HS-27A (cell line): ENCODE data around the gene GOLGA6C.
"Not testable (repeated sequence)": the region's sequence is repeated elsewhere in the genome, so short reads cannot be mapped to it uniquely, and the experiment has no call there.

ENCODE experiments used
- DNase-seq: peaks from one replicate; pipeline ENCODE4 v3.0.0-alpha.2; 2012; ENCODE audit warnings: low read depth, missing footprints

The GOLGA6C gene

DNA sequence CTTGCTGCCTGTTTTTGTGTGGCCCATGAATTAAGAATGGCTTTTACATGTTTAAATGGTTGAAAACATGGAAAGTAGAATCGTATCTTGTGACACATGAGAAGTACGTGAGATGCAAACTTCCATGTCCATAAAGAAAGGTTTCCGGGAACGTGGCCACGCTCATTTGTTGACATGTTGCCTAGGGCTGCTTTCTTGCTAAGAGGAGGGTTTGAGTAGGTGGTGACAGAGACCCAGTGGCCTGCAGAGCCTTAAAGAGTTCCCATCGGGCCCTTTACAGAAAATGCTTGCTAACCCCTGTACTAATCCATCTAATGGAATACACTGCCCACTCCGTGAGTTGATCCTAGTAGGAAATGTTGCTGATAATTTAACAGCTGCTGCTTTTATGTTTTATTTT lies 31.0 kb upstream of the GOLGA6C start:
- DNase-seq, result not testable (repeated sequence)

DNA sequence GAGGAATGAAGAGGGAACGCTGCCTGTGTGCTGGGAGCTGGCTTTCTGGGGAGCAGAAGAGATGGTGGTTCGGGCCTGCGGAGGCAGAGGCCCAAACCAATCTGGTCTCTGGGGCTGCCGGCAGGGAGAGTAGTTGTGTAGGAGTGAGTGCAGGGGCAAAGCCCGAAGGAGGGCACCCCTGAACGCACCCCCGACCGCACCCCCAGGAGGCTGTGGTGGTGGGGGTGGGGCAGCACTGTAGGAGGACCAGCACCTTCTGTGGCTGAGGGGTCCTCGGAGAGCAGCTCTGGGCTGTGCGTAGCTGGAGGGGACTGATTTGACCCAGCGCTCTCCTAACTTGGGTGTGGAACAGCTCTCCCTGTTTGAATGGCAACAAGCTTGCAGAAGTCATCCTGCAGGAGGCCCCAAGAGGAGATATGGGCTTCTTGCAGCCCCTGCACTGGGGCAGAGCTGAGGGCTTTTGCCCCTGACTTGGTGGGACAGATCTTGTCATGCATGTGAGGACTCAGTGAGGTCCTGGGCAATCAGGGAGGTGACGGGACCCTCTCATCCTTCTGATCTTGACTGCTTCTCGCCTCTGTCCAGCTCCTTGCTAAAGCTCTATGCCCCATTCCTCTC lies 30.4 kb upstream of the GOLGA6C start:
- no peak for DNase-seq

DNA sequence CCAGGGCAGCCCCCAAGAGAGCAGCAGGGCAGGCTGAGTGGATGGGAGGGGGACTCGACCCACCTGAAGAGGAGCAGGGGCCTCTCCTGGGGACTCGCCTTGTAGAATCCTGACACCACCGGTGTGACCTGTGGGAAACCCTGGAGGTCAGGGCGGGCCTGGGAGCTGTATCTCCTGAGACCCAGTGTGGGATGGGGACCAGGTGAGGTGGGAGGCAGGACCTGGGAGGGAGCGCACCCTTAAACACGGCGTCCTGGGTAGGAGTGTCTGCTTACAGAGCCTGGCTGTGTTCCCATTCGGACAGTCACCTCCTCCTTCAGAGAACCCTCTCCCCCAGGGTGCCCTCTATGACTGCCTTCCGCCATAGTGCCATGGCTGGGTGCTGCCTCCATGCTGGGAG lies 29.3 kb upstream of the GOLGA6C start:
- DNase-seq, result no peak

DNA sequence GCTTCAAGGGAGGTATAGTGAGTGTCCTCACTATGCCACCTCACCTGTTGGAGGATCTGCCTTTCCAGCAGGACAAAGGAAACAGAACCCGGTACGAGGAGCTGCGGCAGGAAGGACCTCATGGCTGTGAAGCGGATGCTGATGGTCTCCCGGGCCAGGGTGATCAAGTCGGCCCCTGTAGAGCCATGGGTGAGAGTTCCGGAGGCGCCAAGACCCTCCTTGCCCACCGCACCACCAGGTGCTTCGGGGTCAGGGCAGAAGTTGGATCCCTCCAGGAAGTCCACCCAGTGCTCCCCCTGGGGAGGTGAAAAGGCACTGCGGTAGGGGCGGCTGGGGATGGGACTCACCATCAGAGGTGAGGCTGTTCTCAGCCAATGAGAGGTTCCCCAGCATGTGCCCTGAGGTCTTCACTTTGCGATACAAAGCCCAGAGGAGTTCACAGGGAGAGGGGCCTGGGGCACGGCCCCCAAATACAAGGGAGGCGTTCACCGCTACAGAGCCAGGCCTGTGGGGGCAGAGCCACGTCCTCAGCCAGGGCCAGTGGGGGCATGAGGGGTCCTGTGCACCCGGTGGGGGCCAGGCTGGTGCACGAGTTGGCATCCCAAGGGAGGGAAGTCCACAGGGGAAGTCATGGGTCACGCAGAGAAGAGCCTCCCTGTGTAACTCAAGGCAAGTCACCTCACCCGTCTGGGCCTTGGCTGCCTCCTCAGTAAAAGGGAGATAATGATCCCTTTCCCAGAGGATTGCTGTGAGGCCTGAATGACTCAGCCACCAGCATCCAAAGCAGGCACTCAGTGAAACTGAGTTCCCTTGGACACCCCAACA lies 28.7 kb upstream of the GOLGA6C start:
- no peak for DNase-seq

DNA sequence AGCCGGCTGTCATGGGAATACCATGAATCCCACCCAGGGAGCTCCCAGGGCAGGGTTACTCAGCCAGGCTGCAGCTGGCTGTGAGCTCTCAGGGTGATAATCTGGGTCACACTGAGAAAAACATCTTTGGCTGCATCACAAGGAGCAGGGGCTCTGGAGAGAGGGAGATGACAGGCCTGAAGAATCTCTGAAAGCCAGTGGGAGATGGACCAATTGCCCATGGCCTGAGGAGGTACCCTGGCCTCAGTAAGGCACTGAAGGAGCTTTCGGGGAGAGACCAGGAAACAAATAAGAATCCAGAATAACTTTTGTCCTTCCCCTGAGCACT lies 28.2 kb upstream of the GOLGA6C start:
- no peak for DNase-seq

DNA sequence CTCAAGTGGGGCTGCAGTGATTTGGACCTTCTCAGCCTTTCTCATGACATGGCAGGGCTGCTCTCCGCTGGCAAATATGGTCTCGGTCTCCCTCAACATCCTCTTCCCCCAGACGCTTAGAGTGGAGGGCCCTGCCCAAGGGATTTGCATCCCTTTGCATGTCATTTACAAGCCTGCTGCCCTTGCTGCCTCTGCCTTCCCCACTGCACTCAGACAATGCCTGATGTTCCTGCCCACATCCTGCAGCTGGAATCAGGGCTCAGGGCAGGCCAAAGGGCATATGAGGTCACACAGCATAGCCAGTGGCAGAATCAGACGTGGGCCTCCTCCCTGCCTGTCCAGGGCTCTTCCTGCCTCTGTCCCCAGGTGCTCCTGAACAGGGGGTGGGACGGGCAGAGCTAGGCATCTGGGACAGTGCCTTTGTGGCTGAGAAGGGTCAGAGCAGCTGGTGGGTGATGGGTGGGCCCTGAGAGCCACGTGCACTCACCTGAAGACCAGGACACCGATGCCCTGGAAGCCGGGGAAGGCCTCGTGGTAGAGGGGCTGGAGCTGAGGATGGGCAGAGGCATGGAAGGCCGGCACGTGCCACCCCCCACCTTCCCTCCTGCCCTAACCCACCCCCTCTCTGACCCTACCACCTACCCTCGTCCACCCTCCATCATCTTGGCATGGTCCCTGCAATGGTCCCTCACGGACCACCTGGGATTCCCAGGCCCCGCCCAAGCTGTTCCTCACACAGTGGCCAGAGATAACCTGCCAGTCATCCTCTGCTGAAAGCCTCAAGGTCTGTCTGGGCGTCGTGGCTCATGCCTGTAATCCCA lies 27.4 kb upstream of the GOLGA6C start:
- no peak for DNase-seq

DNA sequence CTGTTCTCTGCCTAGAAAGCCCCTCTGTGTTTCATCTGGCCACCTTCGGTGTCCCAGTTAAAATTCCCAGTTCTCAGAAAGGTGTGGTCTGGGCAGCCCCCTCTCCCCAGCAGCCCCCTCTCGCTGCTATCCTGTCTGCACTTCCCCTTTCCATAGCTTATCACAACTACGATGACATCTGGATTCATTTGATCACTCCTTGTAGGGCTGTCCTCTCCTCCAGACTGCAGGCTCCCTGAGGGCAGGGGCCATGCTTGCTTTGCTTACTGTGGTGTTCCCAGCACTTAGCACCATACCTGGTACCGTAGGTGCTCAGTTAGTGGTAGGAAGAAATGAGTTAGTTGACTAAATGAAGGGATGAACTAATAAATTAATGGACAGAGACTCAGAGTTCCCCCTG lies 26.3 kb upstream of the GOLGA6C start:
- DNase-seq, result no peak

DNA sequence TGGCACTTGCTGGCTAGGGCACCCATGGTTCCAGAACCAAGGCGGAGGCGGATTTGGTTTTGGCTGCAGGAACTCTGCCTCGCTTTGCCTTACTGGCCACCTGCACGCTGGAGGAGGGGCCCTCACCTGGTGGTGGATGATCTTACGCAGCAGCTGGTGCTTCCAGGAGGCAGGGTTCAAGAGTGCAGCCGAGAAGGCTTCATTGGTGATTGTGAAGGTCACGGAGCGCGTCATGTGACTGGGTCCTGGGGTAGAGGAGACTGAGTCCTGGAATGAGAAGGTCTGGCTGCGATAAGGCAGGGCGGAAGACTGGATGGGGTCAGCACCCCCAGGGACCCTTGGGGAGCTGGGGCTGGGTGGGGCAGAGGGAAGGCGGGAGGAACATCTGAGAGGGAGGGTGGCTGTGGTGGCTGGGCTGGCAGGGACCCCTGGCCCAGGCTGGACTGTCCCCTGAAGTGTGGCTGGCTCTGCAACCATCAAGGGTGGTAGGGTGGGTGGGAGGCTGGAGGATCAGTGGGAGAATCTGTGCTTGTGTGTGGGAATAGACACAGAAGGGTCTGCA lies 25.8 kb upstream of the GOLGA6C start:
- no peak for DNase-seq

DNA sequence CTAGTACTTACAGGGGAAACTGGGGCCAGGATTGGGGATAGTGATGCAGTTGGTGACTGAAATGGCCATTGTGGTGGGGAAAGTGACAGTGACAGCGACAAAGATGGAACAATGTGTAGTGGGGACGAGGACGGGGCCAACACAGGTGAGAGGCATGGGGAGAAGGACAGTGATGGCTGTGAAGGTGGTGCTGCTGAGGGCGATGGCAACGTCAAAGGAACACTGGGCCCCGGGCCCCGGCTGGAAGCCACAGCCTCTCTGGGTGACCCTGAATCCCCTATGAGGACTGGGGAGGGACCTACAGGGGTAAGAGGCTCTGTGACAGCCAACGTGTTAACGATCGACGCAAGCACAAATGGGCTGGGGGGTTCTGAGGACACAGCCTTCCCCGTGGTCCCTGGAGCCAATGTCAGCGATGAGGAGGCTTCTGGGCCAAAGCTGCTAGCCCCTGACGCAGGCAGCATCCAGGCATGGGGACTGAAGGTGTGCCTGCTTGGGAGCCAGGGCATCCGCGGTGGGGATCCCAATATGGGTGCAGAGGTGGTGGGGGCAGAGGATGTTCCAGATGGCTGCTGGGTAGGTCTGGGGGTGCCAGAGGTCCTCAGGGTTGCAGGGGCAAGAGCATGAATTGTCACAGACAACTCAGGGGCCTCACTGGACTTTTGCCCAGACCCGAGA lies 25.2 kb upstream of the GOLGA6C start:
- DNase-seq, result no peak

DNA sequence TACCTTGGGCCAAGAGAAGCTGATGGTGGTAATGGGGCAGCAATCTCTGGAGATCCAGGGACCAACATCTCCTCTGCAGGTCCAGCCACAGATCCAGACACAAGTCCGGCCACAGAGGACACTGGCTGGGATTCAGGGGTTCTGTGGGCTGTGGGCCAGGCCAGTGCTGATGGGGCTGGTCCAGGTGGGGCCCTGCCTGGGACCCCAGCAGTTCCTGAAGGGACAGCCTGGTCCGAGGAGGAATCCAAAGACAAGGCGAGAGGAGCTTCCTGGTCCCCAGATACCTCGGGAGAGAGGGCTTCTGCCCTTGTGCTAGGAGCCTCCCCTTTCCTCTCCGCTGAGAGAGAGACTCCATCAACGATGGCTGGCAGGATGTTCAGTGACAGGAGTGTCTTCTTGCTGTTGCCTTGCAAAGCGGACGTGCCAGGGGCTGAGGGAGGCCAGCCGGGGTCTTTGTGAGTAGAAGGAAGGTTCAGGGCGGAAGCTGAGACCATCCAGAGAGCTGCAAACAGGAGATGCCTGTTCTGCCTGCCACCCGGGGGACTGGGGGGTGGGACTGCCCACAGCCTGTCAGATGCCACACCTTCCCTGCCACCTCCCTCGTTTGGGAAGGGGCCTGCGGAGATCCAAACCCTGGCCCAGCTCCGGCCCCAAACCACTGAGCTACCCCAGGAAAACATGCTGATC lies 24.5 kb upstream of the GOLGA6C start:
- no peak for DNase-seq

DNA sequence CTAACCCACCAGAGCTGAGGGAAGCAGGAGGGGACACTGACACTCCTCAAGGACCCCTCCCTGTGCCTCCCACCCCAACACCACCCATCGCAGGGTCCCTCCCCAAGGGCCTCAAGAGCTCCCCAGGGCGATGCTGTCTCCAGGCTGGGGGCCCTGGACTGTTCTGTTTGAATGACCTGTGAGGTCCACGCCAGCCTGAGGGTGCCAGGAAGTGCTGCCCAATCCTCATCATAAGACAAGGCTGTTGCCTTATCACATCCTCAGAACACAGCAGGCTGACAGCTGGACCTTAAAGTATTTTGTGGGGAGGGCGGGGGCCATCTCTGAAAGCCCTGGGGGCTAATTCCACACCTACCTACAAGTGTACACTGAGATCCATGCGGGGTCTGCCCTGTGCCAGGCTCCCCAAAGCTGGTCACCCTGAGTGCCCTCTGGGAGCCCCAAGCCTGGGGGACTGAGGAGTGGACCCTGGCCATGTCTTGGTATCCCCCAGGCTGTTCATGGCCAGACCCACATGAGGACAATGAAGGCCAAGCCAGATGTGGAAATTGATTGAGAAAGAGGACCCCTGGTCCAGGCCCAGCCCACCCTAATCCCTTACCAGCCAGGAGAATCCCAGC lies 23.8 kb upstream of the GOLGA6C start:
- DNase-seq, result no peak

DNA sequence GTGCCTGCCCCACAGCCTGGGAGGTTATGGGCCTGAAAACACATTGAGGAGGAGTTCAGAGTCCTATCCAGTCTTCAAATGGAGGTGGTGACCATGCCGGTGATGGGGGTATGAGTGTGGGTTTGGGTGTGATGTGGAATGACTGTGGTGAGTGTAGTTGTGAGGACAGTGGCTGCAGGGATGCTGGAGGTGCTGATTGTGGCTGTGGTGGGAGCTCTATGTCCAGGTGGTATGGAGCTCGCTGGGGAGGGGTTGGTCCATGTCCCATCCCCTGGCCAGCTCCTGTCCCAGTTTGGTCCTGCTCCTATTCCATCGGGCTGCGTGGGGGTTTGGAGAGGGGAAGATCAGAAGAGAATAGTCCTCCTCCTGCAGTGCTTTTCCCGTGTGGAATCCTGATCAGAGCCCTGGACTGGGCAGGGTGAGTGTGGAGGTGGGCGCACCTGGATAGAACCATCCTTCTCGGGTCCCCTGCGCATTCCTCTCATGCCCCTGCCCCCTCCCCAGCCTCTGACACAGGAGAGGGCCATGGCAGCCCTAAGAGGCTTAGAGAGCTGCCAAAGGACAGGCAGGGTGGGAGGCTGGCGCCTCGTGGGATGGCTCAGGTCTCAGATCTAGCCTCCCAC lies 23.0 kb upstream of the GOLGA6C start:
- no peak for DNase-seq

DNA sequence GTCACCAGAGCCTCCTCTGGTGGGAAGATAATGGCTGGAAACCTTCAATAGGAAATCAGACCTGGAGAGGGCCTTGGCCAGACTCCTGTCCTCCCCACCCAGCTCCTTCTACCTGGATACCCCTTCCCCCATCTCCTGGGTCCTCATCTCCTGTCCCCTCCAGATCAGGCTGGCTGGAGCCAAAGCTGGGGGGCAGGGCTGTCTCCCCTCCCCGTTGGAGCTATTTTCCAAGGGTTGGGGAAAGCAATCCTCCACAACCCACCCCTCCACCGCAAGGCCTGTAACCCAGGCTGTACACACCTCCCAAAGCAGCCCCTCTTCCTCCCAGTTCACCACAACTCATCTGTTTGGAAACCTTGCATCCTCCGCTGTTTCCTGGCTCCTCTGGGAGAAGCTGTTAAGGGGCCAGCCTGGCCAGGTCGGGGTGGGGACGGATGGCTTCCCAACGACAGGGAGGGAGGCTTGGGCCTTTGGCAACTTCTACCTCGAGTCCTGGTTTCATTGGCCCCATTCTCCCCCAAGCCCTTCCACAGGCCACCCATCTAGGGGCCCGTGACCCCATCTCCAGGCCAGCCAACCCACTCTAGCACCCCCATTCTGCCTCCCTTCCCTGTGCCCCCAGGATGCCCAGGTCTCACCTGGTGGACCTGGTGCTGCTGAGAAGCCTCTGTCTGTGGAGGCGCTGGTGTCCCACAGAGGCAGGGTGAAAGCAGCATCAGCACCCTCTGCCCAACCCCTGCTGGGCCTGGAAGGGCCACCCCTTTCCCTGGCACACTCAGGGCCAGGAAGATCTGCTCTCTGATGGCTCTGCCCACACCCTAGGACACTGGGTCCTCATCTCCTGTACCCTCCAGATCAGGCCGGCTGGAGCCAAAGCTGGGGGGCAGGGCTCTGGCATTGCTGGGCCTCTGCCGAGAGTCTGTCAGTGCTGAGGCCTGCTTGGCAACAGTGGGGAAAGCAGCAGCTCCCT lies 22.1 kb upstream of the GOLGA6C start:
- no peak for DNase-seq

DNA sequence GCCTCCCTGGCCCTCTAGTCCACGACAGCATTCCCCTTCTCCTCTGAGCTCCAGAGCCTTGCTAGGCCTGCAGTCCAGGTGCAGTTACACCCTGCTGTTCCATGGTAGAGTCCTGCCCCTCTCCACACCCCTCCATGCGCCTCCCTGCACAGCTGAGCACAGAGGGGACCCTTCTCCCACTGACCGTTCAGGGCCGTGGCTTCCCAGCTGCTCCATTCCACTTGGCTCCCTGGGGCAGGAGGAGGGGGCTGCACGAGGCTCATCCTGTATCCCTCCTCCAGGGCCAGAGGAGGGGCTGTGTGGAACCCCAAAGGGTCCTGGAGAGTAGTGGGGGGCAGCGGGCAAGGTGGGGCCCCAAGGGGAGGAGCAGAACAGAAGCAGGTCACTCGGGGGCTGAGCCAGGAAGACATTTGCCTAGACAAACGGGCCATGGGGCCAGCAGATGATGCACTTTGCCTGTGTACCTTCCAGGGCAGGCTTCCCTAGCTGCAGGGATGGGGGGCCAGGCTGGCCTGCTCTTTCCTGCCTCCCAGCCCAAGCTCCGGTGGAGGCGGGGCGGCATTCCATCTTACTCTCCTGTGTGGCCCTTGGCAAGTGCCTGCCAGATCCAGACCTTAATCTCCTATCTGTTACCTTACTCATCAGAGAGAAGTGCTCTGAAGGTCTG lies 20.7 kb upstream of the GOLGA6C start:
- DNase-seq, result no peak

DNA sequence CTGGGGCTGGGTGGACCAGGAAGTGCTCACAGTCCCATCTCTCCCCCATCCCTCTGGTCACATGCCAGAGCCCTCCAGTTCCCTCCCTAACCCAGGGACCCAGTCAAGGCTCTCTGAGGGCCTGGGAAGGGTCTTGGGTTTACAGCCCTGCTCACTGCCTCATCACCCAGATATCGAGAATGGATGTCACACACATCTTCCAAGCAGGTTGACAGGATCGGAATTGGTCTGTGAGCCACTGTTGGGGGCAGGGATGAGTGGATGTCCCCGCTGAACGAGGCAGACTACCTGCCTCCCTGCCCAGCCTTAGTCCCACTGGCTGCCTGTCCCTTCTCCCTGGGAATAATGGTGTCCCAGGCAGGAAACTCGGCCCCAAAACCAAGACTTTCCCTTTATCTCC lies 20.0 kb upstream of the GOLGA6C start:
- DNase-seq, result no peak

DNA sequence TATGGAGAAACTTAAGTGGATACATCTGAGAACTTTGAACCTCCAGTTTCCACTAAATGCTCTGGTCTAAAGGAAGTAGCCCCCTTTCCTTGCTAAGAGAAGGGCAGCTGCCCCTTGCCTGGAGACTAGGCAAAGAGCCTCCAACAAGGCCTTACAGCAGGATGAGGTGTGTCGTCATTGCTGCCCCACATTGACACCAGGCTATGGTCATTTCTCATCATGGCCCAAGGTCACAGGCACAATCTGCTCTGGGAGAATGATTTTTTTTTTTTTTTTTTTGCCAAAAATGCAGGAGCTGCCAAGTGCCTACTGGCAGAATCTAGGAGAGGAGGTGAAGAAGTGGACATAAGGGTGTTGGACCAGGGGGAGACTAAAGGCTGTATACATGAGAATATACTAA lies 12.4 kb upstream of the GOLGA6C start:
- not testable (repeated sequence) for DNase-seq

DNA sequence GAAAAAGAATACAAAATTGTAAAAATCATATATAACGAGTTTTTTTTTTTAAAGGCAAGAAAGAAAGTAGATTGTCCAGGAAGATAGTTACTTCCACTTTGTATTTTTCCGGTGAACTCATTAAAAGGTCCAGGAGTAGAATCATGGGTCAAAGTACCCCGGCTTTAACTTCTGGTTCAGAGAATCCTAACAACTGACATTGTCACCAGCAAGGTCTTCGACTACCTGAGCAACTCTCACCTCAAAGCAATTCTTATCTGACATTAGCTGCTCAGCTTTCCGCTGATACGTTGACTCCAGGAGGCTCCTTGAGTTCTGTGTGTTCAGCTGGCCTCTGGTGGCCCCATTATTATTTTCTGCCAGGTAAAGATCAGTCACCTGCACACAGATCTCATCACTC lies 9.1 kb upstream of the GOLGA6C start:
- DNase-seq, result not testable (repeated sequence)

DNA sequence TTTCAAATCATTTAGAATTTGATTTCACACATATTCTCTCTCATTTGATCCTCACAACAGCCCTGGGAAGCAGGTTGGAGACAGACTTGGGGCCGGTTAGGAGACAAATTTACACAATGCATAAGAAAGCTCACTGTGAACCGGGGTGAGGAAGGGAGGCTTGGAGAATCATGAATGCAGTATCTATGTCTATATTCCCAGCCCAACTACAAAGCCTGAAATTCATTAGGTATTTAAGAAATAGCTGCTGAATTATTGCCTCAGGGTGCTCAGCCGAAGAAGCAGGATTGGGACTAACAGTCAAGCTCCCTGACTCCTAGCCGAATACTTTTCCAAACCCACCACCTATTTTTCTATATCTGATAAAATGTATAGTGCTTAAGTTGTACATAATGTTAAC lies 8.4 kb upstream of the GOLGA6C start:
- no peak for DNase-seq

DNA sequence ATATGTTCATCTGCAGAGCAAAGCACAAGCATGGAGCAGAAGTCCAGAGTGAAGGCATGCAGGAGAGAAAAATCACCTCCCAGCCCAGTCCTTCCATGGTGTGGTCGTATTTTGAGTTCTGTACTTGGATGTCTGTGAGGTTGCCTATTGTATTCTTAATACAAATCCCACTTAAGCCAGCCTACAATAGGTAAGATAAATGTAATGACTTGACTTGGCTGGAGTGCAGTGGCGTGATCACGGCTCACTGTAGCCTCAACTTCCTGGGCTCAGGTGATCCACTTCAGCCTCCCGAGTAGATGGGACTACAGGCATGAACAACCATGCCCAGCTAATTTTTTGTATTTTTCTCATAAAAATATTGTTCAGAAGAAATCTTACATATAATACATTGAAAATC lies 6.8 kb upstream of the GOLGA6C start:
- DNase-seq, result not testable (repeated sequence)
